OCI-LY1 (cell line): ENCODE data around the gene ELK3.

Source experiments
- H2AFZ ChIP-seq: fragments of 200-600 bp; sonication (generic), shearing (Covaris generic); 2 replicates; pipeline ENCODE4 v1.6.0; 2014; ENCODE audit warnings: antibody characterized with exemption, mild to moderate bottlenecking, low read length
- H3F3A ChIP-seq: fragments of 200-600 bp; sonication (generic), shearing (Covaris generic); 2 replicates; pipeline ENCODE4 v1.6.0; 2014; ENCODE audit warnings: mild to moderate bottlenecking, antibody characterized with exemption, low read length, moderate library complexity; ENCODE audit not compliant: insufficient read depth
- H3K27ac ChIP-seq: fragments of 200-600 bp; sonication (generic); 2 replicates; pipeline ENCODE4 v1.5.1; 2014; ENCODE audit warnings: low read length, mixed run types, mild to moderate bottlenecking, low read depth; ENCODE audit not compliant: poor library complexity, severe bottlenecking
- H3K27me3 ChIP-seq: fragments of 200-600 bp; sonication (generic); 2 replicates; pipeline ENCODE4 v1.6.0; 2014; ENCODE audit warnings: antibody characterized with exemption, mild to moderate bottlenecking, low read length, moderate library complexity; ENCODE audit not compliant: insufficient read depth
- H3K36me3 ChIP-seq: fragments of 200-600 bp; sonication (generic); 2 replicates; pipeline ENCODE4 v1.6.1; 2014; ENCODE audit warnings: mild to moderate bottlenecking, antibody characterized with exemption, low read length, moderate library complexity, mixed read lengths; ENCODE audit not compliant: insufficient read depth
- H3K4me1 ChIP-seq: fragments of 200-600 bp; sonication (generic); 2 replicates; pipeline ENCODE4 v1.5.1; 2014; ENCODE audit warnings: mild to moderate bottlenecking, low read length, moderate library complexity; ENCODE audit not compliant: insufficient read depth, severe bottlenecking
- H3K4me2 ChIP-seq: fragments of 200-600 bp; sonication (generic), shearing (Covaris generic); 2 replicates; pipeline ENCODE4 v1.6.1; 2014; ENCODE audit warnings: low read length
- H3K4me3 ChIP-seq: fragments of 200-600 bp; sonication (generic); 2 replicates; pipeline ENCODE4 v1.5.1; 2014; ENCODE audit warnings: low read length, low read depth, mild to moderate bottlenecking, mixed read lengths; ENCODE audit not compliant: poor library complexity, severe bottlenecking
- H3K79me2 ChIP-seq: fragments of 200-600 bp; shearing (Covaris generic); 2 replicates; pipeline ENCODE4 v1.6.1; 2016; ENCODE audit warnings: mixed run types, low read length, mixed read lengths; ENCODE audit not compliant: insufficient read depth
- H3K9ac ChIP-seq: fragments of 200-600 bp; sonication (generic), shearing (Covaris generic); 2 replicates; pipeline ENCODE4 v1.6.1; 2014; ENCODE audit warnings: mild to moderate bottlenecking, low read length, mixed read lengths
- H3K9me2 ChIP-seq: fragments of 200-600 bp; sonication (generic), shearing (Covaris generic); 2 replicates; pipeline ENCODE4 v1.6.1; 2014; ENCODE audit warnings: low read depth, mild to moderate bottlenecking, low read length, mixed read lengths
- H3K9me3 ChIP-seq: fragments of 200-600 bp; shearing (Covaris generic); 2 replicates; pipeline ENCODE4 v1.6.1; 2014; ENCODE audit warnings: low read length, mixed read lengths
- H4K20me1 ChIP-seq: fragments of 200-600 bp; sonication (generic), shearing (Covaris generic); 2 replicates; pipeline ENCODE4 v1.6.0; 2016; ENCODE audit warnings: mild to moderate bottlenecking, low read length; ENCODE audit not compliant: insufficient read depth
- EZH2 ChIP-seq: fragments of 200-600 bp; sonication (generic), shearing (Covaris generic); IDR thresholded peaks from 2 replicates; pipeline ENCODE4 v1.8.0; 2017; ENCODE audit warnings: borderline replicate concordance, mixed run types, mild to moderate bottlenecking, antibody characterized with exemption, low read length, moderate library complexity, mixed read lengths
- TF ChIP-seq, protein P1 (sequence below): fragments of 200-600 bp; sonication (generic), shearing (Covaris generic); IDR thresholded peaks from 2 replicates; pipeline ENCODE4 v1.5.1; 2017; ENCODE audit warnings: mild to moderate bottlenecking, antibody characterized with exemption, low read length, moderate library complexity, mixed read lengths

ELK3 gene

GRCh38 chr12:96285158-96285557, 91.0 kb downstream of the ELK3 start:
- no peak overlapping the region for H3K4me3 ChIP-seq
- H3K4me1 ChIP-seq = no peaks in the 10 kb centered on the region
- no peaks in the 10 kb centered on the region for H3K27me3 ChIP-seq
- no peak overlapping the region for H2AFZ ChIP-seq
- no peaks in the 10 kb centered on the region for H3K9me3 ChIP-seq
- H4K20me1 ChIP-seq = no peaks in the 10 kb centered on the region
- no peak for TF ChIP-seq EZH2
- TF ChIP-seq, protein P1, sequence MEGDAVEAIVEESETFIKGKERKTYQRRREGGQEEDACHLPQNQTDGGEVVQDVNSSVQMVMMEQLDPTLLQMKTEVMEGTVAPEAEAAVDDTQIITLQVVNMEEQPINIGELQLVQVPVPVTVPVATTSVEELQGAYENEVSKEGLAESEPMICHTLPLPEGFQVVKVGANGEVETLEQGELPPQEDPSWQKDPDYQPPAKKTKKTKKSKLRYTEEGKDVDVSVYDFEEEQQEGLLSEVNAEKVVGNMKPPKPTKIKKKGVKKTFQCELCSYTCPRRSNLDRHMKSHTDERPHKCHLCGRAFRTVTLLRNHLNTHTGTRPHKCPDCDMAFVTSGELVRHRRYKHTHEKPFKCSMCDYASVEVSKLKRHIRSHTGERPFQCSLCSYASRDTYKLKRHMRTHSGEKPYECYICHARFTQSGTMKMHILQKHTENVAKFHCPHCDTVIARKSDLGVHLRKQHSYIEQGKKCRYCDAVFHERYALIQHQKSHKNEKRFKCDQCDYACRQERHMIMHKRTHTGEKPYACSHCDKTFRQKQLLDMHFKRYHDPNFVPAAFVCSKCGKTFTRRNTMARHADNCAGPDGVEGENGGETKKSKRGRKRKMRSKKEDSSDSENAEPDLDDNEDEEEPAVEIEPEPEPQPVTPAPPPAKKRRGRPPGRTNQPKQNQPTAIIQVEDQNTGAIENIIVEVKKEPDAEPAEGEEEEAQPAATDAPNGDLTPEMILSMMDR = no peak
- H3F3A ChIP-seq = no peaks in the 10 kb centered on the region
- no peak overlapping the region for H3K9ac ChIP-seq
- peaks cover 86% of the 10 kb centered on the region for H3K36me3 ChIP-seq
- H3K79me2 ChIP-seq = no peaks in the 10 kb centered on the region
- H3K4me2 ChIP-seq = no peak overlapping the region
- no peak overlapping the region for H3K27ac ChIP-seq
- no peaks in the 10 kb centered on the region for H3K9me2 ChIP-seq

- TF ChIP-seq EZH2 = no peak
- TF ChIP-seq, protein P1 = no peak
- no peak overlapping the region for H3K27ac ChIP-seq
- no peaks in the 10 kb centered on the region for H3K4me1 ChIP-seq
- no peaks in the 10 kb centered on the region for H3K27me3 ChIP-seq
- no peaks in the 10 kb centered on the region for H3F3A ChIP-seq
- H3K4me3 ChIP-seq = no peak overlapping the region
- no peak overlapping the region for H2AFZ ChIP-seq
- no peaks in the 10 kb centered on the region for H3K79me2 ChIP-seq
- H3K36me3 ChIP-seq = peaks cover 79% of the 10 kb centered on the region
- no peaks in the 10 kb centered on the region for H3K9me3 ChIP-seq
- no peak overlapping the region for H3K4me2 ChIP-seq
- H4K20me1 ChIP-seq = no peaks in the 10 kb centered on the region
- H3K9me2 ChIP-seq = no peaks in the 10 kb centered on the region
- H3K9ac ChIP-seq = no peak overlapping the region
Measured at GRCh38 chr12:96289067-96289466, 94.9 kb downstream of the ELK3 start.

DNA sequence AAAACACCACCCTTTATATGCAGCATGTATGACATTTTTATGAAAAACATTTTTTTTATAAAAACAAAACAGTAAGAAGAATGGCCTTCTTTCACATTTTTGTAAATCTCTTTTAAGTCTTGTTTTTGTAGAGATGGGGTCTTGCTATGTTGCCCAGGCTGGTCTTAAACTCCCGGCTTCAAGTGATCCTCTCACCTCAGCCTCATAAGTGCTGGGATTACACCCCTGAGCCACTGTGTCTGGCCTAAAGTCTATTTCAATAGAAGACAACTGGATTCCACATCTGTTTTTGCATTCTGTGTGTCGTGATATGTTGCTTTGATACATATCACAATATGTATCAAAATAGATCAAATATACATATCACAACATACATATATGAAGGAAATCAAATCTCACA, 98.9 kb downstream of the ELK3 start:
- Histone ChIP-seq H3K9me3 (no peaks in the 10 kb centered on the region), H4K20me1 (no peaks in the 10 kb centered on the region), H3K27me3 (no peaks in the 10 kb centered on the region), H3K27ac (no peak overlapping the region), H2AFZ (no peak overlapping the region), H3K4me3 (no peak overlapping the region), H3K4me2 (no peak overlapping the region), H3K9ac (no peak overlapping the region), H3F3A (no peaks in the 10 kb centered on the region), H3K4me1 (peaks cover 31% of the 10 kb centered on the region), H3K9me2 (no peaks in the 10 kb centered on the region), H3K36me3 (peaks cover 64% of the 10 kb centered on the region; the same call in 1 of the 2 replicates), H3K79me2 (no peaks in the 10 kb centered on the region)
- TF ChIP-seq, protein P1 = no peak
- TF ChIP-seq EZH2 = no peak
